ENCODE data around the gene YRDC. TPM values are rescaled to one million over a fixed set of nuclear protein-coding genes. Genes with fewer than 3 reads are reported as not detected.

YRDC gene
- total RNA-seq, 1 donor from 2014 or later: 5.7 TPM

DNA sequence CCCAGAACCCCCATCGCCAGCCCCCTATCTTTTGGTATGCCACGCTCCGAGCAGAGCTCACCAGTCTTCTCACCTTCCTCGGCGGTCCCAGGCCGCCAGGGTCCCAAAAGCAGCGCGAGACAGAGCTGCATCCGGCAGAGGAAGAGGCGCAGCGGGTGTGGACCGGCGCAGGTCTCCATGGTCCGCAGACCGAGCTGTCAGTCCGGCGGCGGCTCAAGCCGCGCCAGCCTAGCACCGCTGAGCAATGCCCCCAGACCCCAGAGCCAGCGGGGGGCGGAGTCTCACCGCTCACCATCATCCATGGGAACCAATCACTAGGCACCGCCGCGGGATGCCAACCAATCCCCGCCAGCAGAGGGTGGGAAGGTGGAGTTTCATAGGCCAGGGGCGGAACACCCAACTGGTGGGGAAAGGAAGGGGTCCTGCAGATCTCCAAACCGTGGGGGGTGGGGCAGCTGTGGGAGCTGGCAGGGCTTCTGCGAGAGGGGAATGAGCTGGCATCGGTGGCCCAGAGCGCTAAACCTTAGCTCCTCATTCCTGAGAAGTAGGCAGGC, 43.0 kb downstream of the YRDC start, which contains the start of gene EPHA10:
EPHA10 (minus strand) TSS at position 233 of the 554 bp plus-strand sequence; CDS start at position 179, 54 bp downstream.
- TF ChIP-seq, protein P1, sequence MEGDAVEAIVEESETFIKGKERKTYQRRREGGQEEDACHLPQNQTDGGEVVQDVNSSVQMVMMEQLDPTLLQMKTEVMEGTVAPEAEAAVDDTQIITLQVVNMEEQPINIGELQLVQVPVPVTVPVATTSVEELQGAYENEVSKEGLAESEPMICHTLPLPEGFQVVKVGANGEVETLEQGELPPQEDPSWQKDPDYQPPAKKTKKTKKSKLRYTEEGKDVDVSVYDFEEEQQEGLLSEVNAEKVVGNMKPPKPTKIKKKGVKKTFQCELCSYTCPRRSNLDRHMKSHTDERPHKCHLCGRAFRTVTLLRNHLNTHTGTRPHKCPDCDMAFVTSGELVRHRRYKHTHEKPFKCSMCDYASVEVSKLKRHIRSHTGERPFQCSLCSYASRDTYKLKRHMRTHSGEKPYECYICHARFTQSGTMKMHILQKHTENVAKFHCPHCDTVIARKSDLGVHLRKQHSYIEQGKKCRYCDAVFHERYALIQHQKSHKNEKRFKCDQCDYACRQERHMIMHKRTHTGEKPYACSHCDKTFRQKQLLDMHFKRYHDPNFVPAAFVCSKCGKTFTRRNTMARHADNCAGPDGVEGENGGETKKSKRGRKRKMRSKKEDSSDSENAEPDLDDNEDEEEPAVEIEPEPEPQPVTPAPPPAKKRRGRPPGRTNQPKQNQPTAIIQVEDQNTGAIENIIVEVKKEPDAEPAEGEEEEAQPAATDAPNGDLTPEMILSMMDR (IDR thresholded peaks at IDR 0.05; ENCODE audit: borderline replicate concordance): no peak
- no peak within 1 kb of the TSS for H3K4me3 ChIP-seq
- no peak for DNase-seq
- peaks cover 99% of the 10 kb centered on the region for H3K27me3 ChIP-seq (ENCODE audit: low read depth)
- no peaks in the 10 kb centered on the region for H3K9me3 ChIP-seq (replicated peaks)
- H3K4me1 ChIP-seq: no peaks in the 10 kb centered on the region
- no peak within 1 kb of the TSS for H3K27ac ChIP-seq (replicated peaks)
- H3K36me3 ChIP-seq: no peaks in the 10 kb centered on the region
- intact Hi-C loops (cut with micrococcal nuclease): no loop called here

DNA sequence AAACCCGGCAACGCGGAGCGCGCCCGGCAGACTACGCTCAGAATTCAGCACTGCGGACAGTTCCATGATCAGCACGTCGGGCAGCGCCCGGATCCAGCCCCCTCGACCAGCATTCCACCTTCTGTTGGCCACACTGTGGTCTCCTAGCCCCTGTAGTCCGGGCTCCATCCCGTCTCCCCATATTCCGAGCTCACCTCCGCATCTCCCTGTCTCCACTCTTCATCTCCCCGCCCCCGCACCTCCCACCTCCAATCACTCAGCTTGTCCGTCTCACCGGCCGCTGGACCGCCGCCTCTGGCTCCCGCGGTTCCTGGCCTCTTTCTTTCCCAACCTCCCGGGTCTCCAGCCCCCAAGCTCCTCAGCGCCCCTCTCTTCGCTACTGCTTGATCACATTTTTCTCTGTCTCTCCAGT, 43.6 kb downstream of the YRDC start:
- Histone ChIP-seq H3K27ac (replicated peaks) (no peak overlapping the region), H3K36me3 (no peaks in the 10 kb centered on the region), H3K9me3 (replicated peaks) (no peaks in the 10 kb centered on the region), H3K27me3 (ENCODE audit: low read depth) (peaks cover 99% of the 10 kb centered on the region), H3K4me3 (no peak overlapping the region), H3K4me1 (no peaks in the 10 kb centered on the region)
- TF ChIP-seq, protein P1 (IDR thresholded peaks at IDR 0.05; ENCODE audit: borderline replicate concordance): no peak
- intact Hi-C loops (cut with micrococcal nuclease): no loop called here
- no peak for DNase-seq

DNA sequence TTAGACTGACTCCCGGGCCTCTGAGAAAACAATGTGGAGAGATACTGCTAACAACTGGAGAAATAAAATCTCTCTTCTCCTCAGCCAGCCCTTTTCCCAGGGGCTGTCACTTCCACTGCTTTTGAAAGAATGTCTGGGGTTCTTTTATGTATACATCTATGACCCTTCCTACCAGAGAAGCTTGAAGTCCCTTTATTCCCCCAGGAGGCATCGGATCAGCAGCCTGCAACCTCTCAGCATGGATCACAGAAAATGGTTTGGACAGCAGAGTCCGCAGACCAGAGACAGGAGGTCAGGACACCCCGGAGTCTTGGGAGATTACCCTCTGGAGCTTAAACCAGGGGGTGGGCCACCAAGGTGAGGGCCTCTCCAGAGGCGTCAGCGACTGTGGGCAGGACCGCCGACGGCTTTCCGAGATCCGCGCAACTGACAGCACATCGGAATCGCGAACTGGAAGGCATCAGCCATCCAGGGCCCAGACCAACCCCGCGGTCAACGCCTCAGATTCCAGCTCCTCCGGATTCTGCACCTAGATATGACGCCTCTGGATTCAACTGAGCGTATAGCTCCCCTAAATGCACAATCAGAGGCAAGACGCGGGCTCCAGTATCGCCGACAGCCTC, 44.1 kb downstream of the YRDC start:
- no peaks in the 10 kb centered on the region for H3K4me1 ChIP-seq
- no peak for DNase-seq
- H3K36me3 ChIP-seq: no peaks in the 10 kb centered on the region
- no peaks in the 10 kb centered on the region for H3K9me3 ChIP-seq (replicated peaks)
- peaks cover 99% of the 10 kb centered on the region for H3K27me3 ChIP-seq (ENCODE audit: low read depth)
- H3K27ac ChIP-seq (replicated peaks): no peak overlapping the region
- H3K4me3 ChIP-seq: no peak overlapping the region
- intact Hi-C loops (cut with micrococcal nuclease): no loop called here
- TF ChIP-seq, protein P1 (IDR thresholded peaks at IDR 0.05; ENCODE audit: borderline replicate concordance): no peak

DNA sequence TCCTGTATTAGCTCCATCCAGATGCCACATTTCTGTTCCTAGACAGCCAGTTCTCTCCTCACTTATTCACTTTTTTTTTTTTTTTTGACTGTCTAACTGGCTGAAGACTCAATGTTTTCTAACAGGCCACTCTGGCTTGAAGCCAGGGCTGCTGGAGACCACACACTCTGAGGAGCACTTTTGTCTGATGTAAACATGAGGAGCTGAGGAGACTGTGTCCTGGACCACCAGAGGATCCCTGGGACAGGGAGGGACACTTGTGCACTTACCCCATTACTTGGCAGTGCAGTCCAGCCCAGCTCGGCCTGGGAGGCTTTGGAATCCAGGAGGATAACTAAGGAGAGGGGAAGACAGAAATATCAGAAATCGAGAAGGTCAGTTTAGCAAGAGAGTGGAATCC, 45.5 kb downstream of the YRDC start:
- Histone ChIP-seq H3K27me3 (ENCODE audit: low read depth) (peaks cover 99% of the 10 kb centered on the region), H3K27ac (replicated peaks) (no peak overlapping the region), H3K4me3 (no peak overlapping the region), H3K9me3 (replicated peaks) (no peaks in the 10 kb centered on the region), H3K4me1 (no peaks in the 10 kb centered on the region), H3K36me3 (no peaks in the 10 kb centered on the region)
- no peak for DNase-seq
- intact Hi-C loops (cut with micrococcal nuclease): no loop called here
- TF ChIP-seq, protein P1 (IDR thresholded peaks at IDR 0.05; ENCODE audit: borderline replicate concordance): no peak

DNA sequence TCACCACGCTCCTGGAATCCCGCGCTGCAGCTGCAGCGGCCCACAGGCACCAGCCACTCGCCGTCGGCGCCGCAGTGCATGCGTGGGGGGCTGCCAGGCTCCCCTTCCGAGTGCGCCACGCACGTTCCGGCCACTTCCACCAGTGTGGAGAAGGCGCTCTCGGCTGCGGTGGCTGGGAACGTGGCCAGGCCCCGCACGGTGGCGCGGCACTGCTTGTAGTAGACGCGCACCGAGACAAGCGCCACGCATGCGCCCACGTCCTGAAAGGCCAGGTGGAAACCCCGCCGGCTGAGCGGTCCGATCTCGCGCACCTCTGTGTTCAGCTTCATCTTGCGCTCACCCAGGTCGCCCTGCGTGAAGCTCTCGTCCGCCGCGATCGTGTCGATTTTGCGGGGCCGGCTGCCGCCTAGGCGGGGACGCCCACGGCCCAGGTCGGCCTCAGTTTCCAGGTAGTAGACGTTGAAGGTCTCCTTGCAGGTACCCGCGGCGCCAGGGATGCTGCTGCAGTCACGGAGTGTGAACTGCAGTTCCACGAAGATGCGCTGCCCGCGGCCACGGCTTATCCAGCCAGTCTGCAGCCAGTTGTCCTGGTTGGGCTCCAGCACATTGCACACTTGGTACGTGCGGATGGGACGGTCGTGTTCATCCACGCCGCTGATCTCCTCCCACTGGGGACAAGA, 46.5 kb downstream of the YRDC start:
- no peaks in the 10 kb centered on the region for H3K9me3 ChIP-seq (replicated peaks)
- H3K4me1 ChIP-seq: no peaks in the 10 kb centered on the region
- TF ChIP-seq, protein P1 (IDR thresholded peaks at IDR 0.05; ENCODE audit: borderline replicate concordance): no peak
- no peaks in the 10 kb centered on the region for H3K36me3 ChIP-seq
- no peak overlapping the region for H3K27ac ChIP-seq (replicated peaks)
- peaks cover 98% of the 10 kb centered on the region for H3K27me3 ChIP-seq (ENCODE audit: low read depth)
- no peak for DNase-seq
- intact Hi-C loops (cut with micrococcal nuclease): no loop called here
- H3K4me3 ChIP-seq: no peak overlapping the region
